RWPE1 (cell line): ENCODE data around the gene GLIPR1L2.
"Not testable (repeated sequence)": the region's sequence is repeated elsewhere in the genome, so short reads cannot be mapped to it uniquely, and the experiment has no call there.

Experiments used
- CTCF ChIA-PET: fragments of 350-600 bp; sonication (Branson Sonifier 250); formaldehyde crosslinking; extraction: SDS; loops from one replicate; lab custom pipeline; 2021; lab: Yijun Ruan, JAX
- POLR2A ChIA-PET: fragments of 400-600 bp; formaldehyde crosslinking; extraction: SDS; loops from one replicate; lab custom pipeline; 2020; ENCODE audit warnings: antibody characterized with exemption; ENCODE audit not compliant: low non-redundant PET; lab: Yijun Ruan, JAX
- DNase-seq: peaks from one replicate; pipeline ENCODE4 v3.0.0; 2012; ENCODE audit warnings: low spot score
- H3K27ac ChIP-seq: fragments of 450-650 bp; 2 replicates; pipeline ENCODE4 v1.5.1; 2017
- TF ChIP-seq, protein P1 (sequence below): fragments of 450-650 bp; conservative IDR thresholded peaks from 2 replicates; pipeline ENCODE4 v1.5.1; 2017; ENCODE audit warnings: low read depth, mild to moderate bottlenecking

Gene GLIPR1L2

GRCh38 chr12:75390899-75391538 is at the start of gene GLIPR1L2:
TSS of gene GLIPR1L2 (plus strand) at chr12:75391089. CDS start at chr12:75391117, 28 bp downstream.
- peak within 1 kb of the TSS; percentile 85 for H3K27ac ChIP-seq
- POLR2A ChIA-PET = no interaction called here
- CTCF ChIA-PET = interaction anchor here (0.6 to 1.5 kb wide), 8 partner anchors 10 to 1491 kb away, joined by 3 to 5 read pairs (median 3); partner anchors contain the start of gene GLIPR1L1
- peak; percentile 95 for DNase-seq
- TF ChIP-seq, protein P1, sequence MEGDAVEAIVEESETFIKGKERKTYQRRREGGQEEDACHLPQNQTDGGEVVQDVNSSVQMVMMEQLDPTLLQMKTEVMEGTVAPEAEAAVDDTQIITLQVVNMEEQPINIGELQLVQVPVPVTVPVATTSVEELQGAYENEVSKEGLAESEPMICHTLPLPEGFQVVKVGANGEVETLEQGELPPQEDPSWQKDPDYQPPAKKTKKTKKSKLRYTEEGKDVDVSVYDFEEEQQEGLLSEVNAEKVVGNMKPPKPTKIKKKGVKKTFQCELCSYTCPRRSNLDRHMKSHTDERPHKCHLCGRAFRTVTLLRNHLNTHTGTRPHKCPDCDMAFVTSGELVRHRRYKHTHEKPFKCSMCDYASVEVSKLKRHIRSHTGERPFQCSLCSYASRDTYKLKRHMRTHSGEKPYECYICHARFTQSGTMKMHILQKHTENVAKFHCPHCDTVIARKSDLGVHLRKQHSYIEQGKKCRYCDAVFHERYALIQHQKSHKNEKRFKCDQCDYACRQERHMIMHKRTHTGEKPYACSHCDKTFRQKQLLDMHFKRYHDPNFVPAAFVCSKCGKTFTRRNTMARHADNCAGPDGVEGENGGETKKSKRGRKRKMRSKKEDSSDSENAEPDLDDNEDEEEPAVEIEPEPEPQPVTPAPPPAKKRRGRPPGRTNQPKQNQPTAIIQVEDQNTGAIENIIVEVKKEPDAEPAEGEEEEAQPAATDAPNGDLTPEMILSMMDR = peak; percentile 87

DNA sequence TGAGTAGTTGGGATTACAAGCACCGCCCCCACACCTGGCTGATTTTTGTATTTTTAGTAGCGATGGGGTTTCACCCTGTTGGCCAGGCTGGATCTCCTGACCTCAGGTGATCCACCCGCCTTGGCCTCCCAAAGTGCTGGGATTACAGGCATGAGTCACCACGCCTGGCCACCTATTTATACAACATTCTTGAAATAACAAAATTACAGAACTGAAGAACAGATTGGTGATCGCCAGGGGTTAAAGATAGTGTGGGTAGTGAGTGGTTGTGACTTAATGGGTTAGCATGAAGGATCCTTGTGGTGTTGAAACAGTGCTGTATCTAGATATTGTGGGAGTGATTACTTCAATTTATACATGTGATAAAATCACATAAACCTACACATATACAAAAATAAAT is 49.0 kb upstream of the GLIPR1L2 start:
- ChIA-PET CTCF (no interaction called here), POLR2A (no interaction called here)
- TF ChIP-seq, protein P1 = no peak
- DNase-seq = no peak
- H3K27ac ChIP-seq = no peak overlapping the region

DNA sequence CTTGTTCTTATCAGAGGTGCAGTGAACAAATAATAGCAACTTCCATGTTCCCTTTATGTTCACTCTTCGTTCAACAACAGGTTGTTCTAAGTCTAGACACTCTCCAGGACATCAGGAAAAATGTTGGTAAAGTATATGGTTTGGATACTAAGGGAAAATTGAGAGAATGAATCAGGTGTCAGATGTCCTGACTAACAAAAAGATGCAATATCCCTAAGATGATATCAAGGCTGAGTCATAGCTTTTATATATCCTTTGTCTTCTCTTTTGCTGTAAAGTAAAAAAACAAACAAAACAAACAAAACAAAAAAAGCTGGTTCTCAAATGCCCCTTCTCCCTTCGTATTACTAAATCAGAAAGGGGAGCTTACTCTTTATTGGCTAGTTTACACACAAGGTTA is 45.4 kb upstream of the GLIPR1L2 start:
- no peak for DNase-seq
- H3K27ac ChIP-seq = no peak overlapping the region
- CTCF ChIA-PET = no interaction called here
- TF ChIP-seq, protein P1 = no peak
- POLR2A ChIA-PET = no interaction called here

- DNase-seq, H3K27ac ChIP-seq, CTCF ChIA-PET, POLR2A ChIA-PET: not testable (repeated sequence)
Measured at GRCh38 chr12:75346215-75346614, 44.7 kb upstream of the GLIPR1L2 start.

DNA sequence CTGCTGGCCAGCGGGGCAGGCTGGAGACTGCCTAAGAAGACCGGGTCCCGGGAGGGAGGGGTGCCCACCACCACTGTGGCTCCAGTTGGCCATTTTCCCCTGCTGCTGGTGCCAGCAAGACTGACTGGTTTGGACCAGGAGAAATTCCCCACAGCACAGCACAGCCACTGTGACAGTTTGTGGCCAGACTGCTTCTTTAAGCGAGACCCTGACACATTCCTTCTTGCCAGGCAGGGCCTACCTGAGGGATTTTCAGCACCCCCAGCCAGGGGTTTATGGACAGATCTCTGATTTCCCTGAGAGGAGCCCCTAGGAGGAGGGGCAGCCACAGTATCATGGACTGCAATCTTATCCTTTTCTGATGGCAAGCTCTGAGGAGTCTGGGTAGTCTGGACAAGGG is 40.9 kb upstream of the GLIPR1L2 start:
- ChIA-PET CTCF (no interaction called here), POLR2A (no interaction called here)
- H3K27ac ChIP-seq = no peak overlapping the region
- TF ChIP-seq, protein P1 = no peak
- DNase-seq = no peak

- ChIA-PET POLR2A (no interaction called here), CTCF (no interaction called here)
- TF ChIP-seq, protein P1 = no peak
- no peak for DNase-seq
- no peak overlapping the region for H3K27ac ChIP-seq
Measured at GRCh38 chr12:75350413-75350812, 40.5 kb upstream of the GLIPR1L2 start.

- POLR2A ChIA-PET = no interaction called here
- TF ChIP-seq, protein P1 = no peak
- no peak for DNase-seq
- CTCF ChIA-PET = no interaction called here
- H3K27ac ChIP-seq = no peak overlapping the region
Measured at GRCh38 chr12:75354011-75354410, 36.9 kb upstream of the GLIPR1L2 start.
